PC-9 (cell line): ENCODE measurements around the gene FHAD1. TPM values are rescaled to one million over a fixed set of nuclear protein-coding genes. Genes with fewer than 3 reads are reported as not detected.

Experiments used
- BruUV-seq: library from RNA; stranded (reverse); fragments of 400-500 nt; replicated peaks from 2 replicates; lab custom pipeline; 2021; lab: Mats Ljungman, UMichigan
- CTCF ChIA-PET: fragments of 300-600 bp; sonication (Branson Sonifier 250); formaldehyde crosslinking; loops from one replicate; lab custom pipeline; 2022; ENCODE audit warnings: antibody characterized with exemption; lab: Charles Lee
- POLR2A ChIA-PET: fragments of 300-600 bp; sonication (Branson Sonifier 250); formaldehyde crosslinking; loops from one replicate; lab custom pipeline; 2022; ENCODE audit warnings: antibody characterized with exemption; ENCODE audit not compliant: unreplicated experiment; lab: Charles Lee
- DNase-seq, 2 experiments: peaks; one replicate each; pipeline versions ENCODE4 v3.0.0 to v3.0.0-alpha.2; 2015 to 2022; ENCODE audit warnings: mixed read lengths in 1 of 2
- H2AFZ ChIP-seq: fragments of 200-600 bp; sonication (generic); 2 replicates; pipeline ENCODE4 v1.8.1; 2017; ENCODE audit warnings: antibody characterized with exemption
- H3F3A ChIP-seq: fragments of 200-600 bp; sonication (generic); 2 replicates; pipeline ENCODE4 v1.8.1; 2017; ENCODE audit warnings: antibody characterized with exemption, mild to moderate bottlenecking, low read depth; ENCODE audit not compliant: insufficient read depth
- H3K27ac ChIP-seq: fragments of 200-600 bp; sonication (generic); 2 replicates; pipeline ENCODE4 v1.6.1; 2016; ENCODE audit warnings: mixed run types
- H3K27me3 ChIP-seq: fragments of 200-600 bp; sonication (generic); 2 replicates; pipeline ENCODE4 v1.6.1; 2016; ENCODE audit warnings: low read depth, mixed run types; ENCODE audit not compliant: insufficient read depth
- H3K36me3 ChIP-seq: fragments of 200-600 bp; sonication (generic); 2 replicates; pipeline ENCODE4 v1.6.1; 2016; ENCODE audit warnings: low read depth, mixed run types
- H3K4me1 ChIP-seq: fragments of 200-600 bp; sonication (generic); replicated peaks from 2 replicates; pipeline ENCODE4 v1.6.1; 2016; ENCODE audit warnings: mixed run types; ENCODE audit not compliant: insufficient read depth
- H3K4me2 ChIP-seq: fragments of 200-600 bp; sonication (generic); 2 replicates; pipeline ENCODE4 v1.6.1; 2017; ENCODE audit warnings: mixed run types
- H3K4me3 ChIP-seq: fragments of 200-600 bp; sonication (generic); 2 replicates; pipeline ENCODE4 v1.6.1; 2016; ENCODE audit warnings: mixed run types
- H3K79me2 ChIP-seq: fragments of 200-600 bp; sonication (generic); 2 replicates; pipeline ENCODE4 v1.6.1; 2017; ENCODE audit warnings: low read depth, mixed run types
- H3K9me2 ChIP-seq: fragments of 200-600 bp; sonication (generic); 2 replicates; pipeline ENCODE4 v1.8.1; 2017; ENCODE audit warnings: mild to moderate bottlenecking; ENCODE audit not compliant: insufficient read depth
- H3K9me3 ChIP-seq: fragments of 200-600 bp; sonication (generic); 2 replicates; pipeline ENCODE4 v1.8.1; 2016; ENCODE audit warnings: low read depth; ENCODE audit not compliant: insufficient read depth
- H4K20me1 ChIP-seq: fragments of 200-600 bp; sonication (generic); 2 replicates; pipeline ENCODE4 v1.8.1; 2017; ENCODE audit not compliant: insufficient read depth
- CTCF ChIP-seq: fragments of 200-600 bp; sonication (generic); conservative IDR thresholded peaks from 2 replicates; pipeline ENCODE4 v1.6.1; 2017; ENCODE audit warnings: mixed run types, antibody characterized with exemption, mild to moderate bottlenecking, moderate library complexity
- EZH2 ChIP-seq: fragments of 200-600 bp; sonication (generic); IDR thresholded peaks from 2 replicates; pipeline ENCODE4 v1.8.0; 2017; ENCODE audit warnings: antibody characterized with exemption, low read depth
- intact Hi-C: fragments of 100-400 bp; cut with micrococcal nuclease; formaldehyde crosslinking; loops from one replicate; pipeline ENCODE4 v1.10.0; 2022; ENCODE audit not compliant: unreplicated experiment
- total RNA-seq: library from RNA; stranded (reverse); gene quantifications from 2 replicates; pipeline ENCODE4 v1.2.3, GENCODE V29; 2021

Gene FHAD1
- total RNA-seq, 1 experiment from 2014 or later, result 6.9 TPM

- peak overlapping the region; percentile 11; the same call in 1 of the 2 replicates for H3K4me3 ChIP-seq
- no TSS peak for BruUV-seq
- no peaks in the 10 kb centered on the region for H3K9me3 ChIP-seq
- H3K9me2 ChIP-seq, result no peaks in the 10 kb centered on the region
- no peak overlapping the region for H2AFZ ChIP-seq
- POLR2A ChIA-PET, result interaction anchor here (0.6 kb wide), 1 partner anchor 15 kb away, joined by 9 read pairs; no protein-coding TSS in a partner anchor
- peak overlapping the region; percentile 67 for H3K4me2 ChIP-seq
- DNase-seq, result peak; percentile 65 to 84
- CTCF ChIA-PET, result interaction anchor here (0.6 to 0.8 kb wide), 3 partner anchors 33 to 46 kb away, joined by 3 to 7 read pairs (median 3); no protein-coding TSS in a partner anchor
- H3K4me1 ChIP-seq, result peaks cover 64% of the 10 kb centered on the region
- TF ChIP-seq EZH2 (no peak), CTCF (no peak)
- H3K79me2 ChIP-seq, result no peaks in the 10 kb centered on the region
- intact Hi-C loops, result loop anchor here (2.0 to 10.0 kb wide), 4 partner anchors 33 to 169 kb away; partner anchors contain the start of genes CASP9 and DNAJC16
- no peaks in the 10 kb centered on the region for H3K36me3 ChIP-seq
- peaks cover 35% of the 10 kb centered on the region for H3F3A ChIP-seq
- H3K27me3 ChIP-seq, result no peaks in the 10 kb centered on the region
- no peaks in the 10 kb centered on the region for H4K20me1 ChIP-seq
- H3K27ac ChIP-seq, result peak overlapping the region; percentile 95
Measured at GRCh38 chr1:15355968-15356625, 109.1 kb downstream of the FHAD1 start.

GRCh38 chr1:15357612-15358207, 110.7 kb downstream of the FHAD1 start:
- Histone ChIP-seq H4K20me1 (no peaks in the 10 kb centered on the region), H3K4me3 (no peak overlapping the region), H3K79me2 (no peaks in the 10 kb centered on the region), H3K9me3 (no peaks in the 10 kb centered on the region), H3F3A (peaks cover 35% of the 10 kb centered on the region), H3K4me1 (peaks cover 48% of the 10 kb centered on the region), H3K36me3 (no peaks in the 10 kb centered on the region), H3K9me2 (no peaks in the 10 kb centered on the region), H2AFZ (no peak overlapping the region), H3K27me3 (no peaks in the 10 kb centered on the region), H3K4me2 (peak overlapping the region; percentile 67; the same call in 1 of the 2 replicates), H3K27ac (peak overlapping the region; percentile 95)
- no TSS peak for BruUV-seq
- ChIA-PET POLR2A (no interaction called here), CTCF (no interaction called here)
- TF ChIP-seq EZH2 (no peak), CTCF (no peak)
- no peak for DNase-seq
- intact Hi-C loops, result loop anchor here (2.0 to 10.0 kb wide), 4 partner anchors 35 to 167 kb away; partner anchors contain the start of genes CASP9 and DNAJC16

- Histone ChIP-seq H4K20me1 (no peaks in the 10 kb centered on the region), H3K9me3 (no peaks in the 10 kb centered on the region), H3K27ac (no peak overlapping the region), H3K36me3 (no peaks in the 10 kb centered on the region), H3K9me2 (no peaks in the 10 kb centered on the region), H3K79me2 (no peaks in the 10 kb centered on the region), H3K27me3 (no peaks in the 10 kb centered on the region), H3K4me1 (peaks cover 41% of the 10 kb centered on the region), H3F3A (peaks cover 35% of the 10 kb centered on the region), H3K4me3 (no peak overlapping the region), H2AFZ (no peak overlapping the region), H3K4me2 (no peak overlapping the region)
- POLR2A ChIA-PET, result no interaction called here
- CTCF ChIA-PET, result no interaction called here
- BruUV-seq, result no TSS peak
- no peak for DNase-seq
- intact Hi-C loops, result loop anchor here (5.0 to 10.0 kb wide), 2 partner anchors 156 to 166 kb away; partner anchors contain the start of genes CASP9 and DNAJC16
- TF ChIP-seq CTCF (no peak), EZH2 (no peak)
Measured at GRCh38 chr1:15358565-15359133, 111.6 kb downstream of the FHAD1 start.
